ENCODE results near the gene GLG1.
"Not testable (repeated sequence)": the region's sequence is repeated elsewhere in the genome, so short reads cannot be mapped to it uniquely, and the experiment has no call there.

Gene GLG1

GRCh38 chr16:74575807-74576643, 30.9 kb downstream of the GLG1 start:
- DNase-seq (ENCODE audit: low read depth in 4 of 4, low spot score in 1 of 4) = no peak

GRCh38 chr16:74575175-74575806, 31.6 kb downstream of the GLG1 start:
- no peak for DNase-seq (ENCODE audit: low read depth in 4 of 4, low spot score in 1 of 4)

- DNase-seq (ENCODE audit: low read depth in 4 of 4, low spot score in 1 of 4) = no peak
Observed at GRCh38 chr16:74574146-74574545, 32.8 kb downstream of the GLG1 start.

GRCh38 chr16:74573622-74574021, 33.3 kb downstream of the GLG1 start:
- no peak for DNase-seq (ENCODE audit: low read depth in 4 of 4, low spot score in 1 of 4)

GRCh38 chr16:74570412-74571301, 36.3 kb downstream of the GLG1 start:
- no peak for DNase-seq (ENCODE audit: low read depth in 4 of 4, low spot score in 1 of 4)

GRCh38 chr16:74568961-74569631, 37.8 kb downstream of the GLG1 start:
- no peak for DNase-seq (ENCODE audit: low read depth in 4 of 4, low spot score in 1 of 4)

- no peak for DNase-seq (ENCODE audit: low read depth in 4 of 4, low spot score in 1 of 4)
Observed at GRCh38 chr16:74567901-74568300, 39.0 kb downstream of the GLG1 start.

GRCh38 chr16:74565378-74565777, 41.5 kb downstream of the GLG1 start:
- no peak for DNase-seq (ENCODE audit: low read depth in 4 of 4, low spot score in 1 of 4)

GRCh38 chr16:74564451-74564984, 42.4 kb downstream of the GLG1 start:
- no peak for DNase-seq (ENCODE audit: low read depth in 4 of 4, low spot score in 1 of 4)

- DNase-seq (ENCODE audit: low read depth in 4 of 4, low spot score in 1 of 4) = no peak
Observed at GRCh38 chr16:74563828-74564263, 43.1 kb downstream of the GLG1 start.

- no peak for DNase-seq (ENCODE audit: low read depth in 4 of 4, low spot score in 1 of 4)
Observed at GRCh38 chr16:74562117-74562516, 44.8 kb downstream of the GLG1 start.

GRCh38 chr16:74561626-74562025, 45.3 kb downstream of the GLG1 start:
- DNase-seq (ENCODE audit: low read depth in 4 of 4, low spot score in 1 of 4) = no peak

- DNase-seq (ENCODE audit: low read depth in 4 of 4, low spot score in 1 of 4) = no peak
Observed at GRCh38 chr16:74560912-74561311, 46.0 kb downstream of the GLG1 start.

- no peak for DNase-seq (ENCODE audit: low read depth in 4 of 4, low spot score in 1 of 4)
Observed at GRCh38 chr16:74558873-74559272, 48.0 kb downstream of the GLG1 start.

GRCh38 chr16:74557275-74557674, 49.6 kb downstream of the GLG1 start:
- no peak for DNase-seq (ENCODE audit: low read depth in 4 of 4, low spot score in 1 of 4)

- no peak for DNase-seq (ENCODE audit: low read depth in 4 of 4, low spot score in 1 of 4)
Observed at GRCh38 chr16:74556375-74556922, 50.5 kb downstream of the GLG1 start.

- not testable (repeated sequence) for DNase-seq (ENCODE audit: low read depth in 4 of 4, low spot score in 1 of 4)
Observed at GRCh38 chr16:74552357-74552756, 54.6 kb downstream of the GLG1 start.

GRCh38 chr16:74550227-74551019, 56.5 kb downstream of the GLG1 start:
- not testable (repeated sequence) for DNase-seq (ENCODE audit: low read depth in 4 of 4, low spot score in 1 of 4)

- not testable (repeated sequence) for DNase-seq (ENCODE audit: low read depth in 4 of 4, low spot score in 1 of 4)
Observed at GRCh38 chr16:74546112-74546511, 60.8 kb downstream of the GLG1 start.
